ENCODE measurements around the gene KIRREL3.

DNA sequence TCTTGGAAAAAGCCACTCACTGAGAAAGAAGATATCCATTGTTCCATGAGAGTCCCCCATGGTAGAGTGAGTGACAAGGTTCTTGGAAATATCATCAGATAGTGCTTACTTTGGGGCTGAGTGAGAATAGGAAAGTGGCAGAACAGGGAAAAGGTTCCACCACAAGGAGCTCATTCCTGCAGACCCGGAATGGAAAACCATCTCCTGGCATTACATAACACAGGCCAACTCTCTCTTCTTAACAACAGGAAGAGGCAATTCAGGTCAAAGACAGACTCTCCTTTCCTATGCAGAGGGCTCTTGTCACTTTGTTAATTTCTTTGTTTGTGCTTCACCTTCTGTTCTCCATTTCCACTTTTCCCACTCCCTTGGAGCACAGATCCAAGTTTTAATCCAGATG, 259.7 kb downstream of the KIRREL3 start:
- TF ChIP-seq, protein P1, sequence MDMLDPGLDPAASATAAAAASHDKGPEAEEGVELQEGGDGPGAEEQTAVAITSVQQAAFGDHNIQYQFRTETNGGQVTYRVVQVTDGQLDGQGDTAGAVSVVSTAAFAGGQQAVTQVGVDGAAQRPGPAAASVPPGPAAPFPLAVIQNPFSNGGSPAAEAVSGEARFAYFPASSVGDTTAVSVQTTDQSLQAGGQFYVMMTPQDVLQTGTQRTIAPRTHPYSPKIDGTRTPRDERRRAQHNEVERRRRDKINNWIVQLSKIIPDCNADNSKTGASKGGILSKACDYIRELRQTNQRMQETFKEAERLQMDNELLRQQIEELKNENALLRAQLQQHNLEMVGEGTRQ (IDR thresholded peaks at IDR 0.05; ENCODE audit: low read depth, low read length): no peak
- TF ChIP-seq RAD21 (IDR thresholded peaks at IDR 0.05; ENCODE audit: low read length) (no peak), SMC3 (IDR thresholded peaks at IDR 0.05; ENCODE audit: low read depth, low read length) (no peak), POLR2A (IDR thresholded peaks at IDR 0.05; ENCODE audit: low read depth, low read length) (no peak), CEBPB (IDR thresholded peaks at IDR 0.05; ENCODE audit: low read depth, low read length) (no peak), MXI1 (IDR thresholded peaks at IDR 0.05; ENCODE audit: borderline replicate concordance, low read depth, low read length) (no peak), BHLHE40 (IDR thresholded peaks at IDR 0.05; ENCODE audit: low read depth, low read length) (no peak), RFX5 (IDR thresholded peaks at IDR 0.05; ENCODE audit: low read depth, low read length) (no peak), MAZ (IDR thresholded peaks at IDR 0.05; ENCODE audit: borderline replicate concordance, low read depth, low read length) (no peak)
- TF ChIP-seq, protein P2, sequence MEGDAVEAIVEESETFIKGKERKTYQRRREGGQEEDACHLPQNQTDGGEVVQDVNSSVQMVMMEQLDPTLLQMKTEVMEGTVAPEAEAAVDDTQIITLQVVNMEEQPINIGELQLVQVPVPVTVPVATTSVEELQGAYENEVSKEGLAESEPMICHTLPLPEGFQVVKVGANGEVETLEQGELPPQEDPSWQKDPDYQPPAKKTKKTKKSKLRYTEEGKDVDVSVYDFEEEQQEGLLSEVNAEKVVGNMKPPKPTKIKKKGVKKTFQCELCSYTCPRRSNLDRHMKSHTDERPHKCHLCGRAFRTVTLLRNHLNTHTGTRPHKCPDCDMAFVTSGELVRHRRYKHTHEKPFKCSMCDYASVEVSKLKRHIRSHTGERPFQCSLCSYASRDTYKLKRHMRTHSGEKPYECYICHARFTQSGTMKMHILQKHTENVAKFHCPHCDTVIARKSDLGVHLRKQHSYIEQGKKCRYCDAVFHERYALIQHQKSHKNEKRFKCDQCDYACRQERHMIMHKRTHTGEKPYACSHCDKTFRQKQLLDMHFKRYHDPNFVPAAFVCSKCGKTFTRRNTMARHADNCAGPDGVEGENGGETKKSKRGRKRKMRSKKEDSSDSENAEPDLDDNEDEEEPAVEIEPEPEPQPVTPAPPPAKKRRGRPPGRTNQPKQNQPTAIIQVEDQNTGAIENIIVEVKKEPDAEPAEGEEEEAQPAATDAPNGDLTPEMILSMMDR (conservative IDR thresholded peaks at IDR 0.05; ENCODE audit: low read depth, low read length): no peak
- TF ChIP-seq, protein P3, sequence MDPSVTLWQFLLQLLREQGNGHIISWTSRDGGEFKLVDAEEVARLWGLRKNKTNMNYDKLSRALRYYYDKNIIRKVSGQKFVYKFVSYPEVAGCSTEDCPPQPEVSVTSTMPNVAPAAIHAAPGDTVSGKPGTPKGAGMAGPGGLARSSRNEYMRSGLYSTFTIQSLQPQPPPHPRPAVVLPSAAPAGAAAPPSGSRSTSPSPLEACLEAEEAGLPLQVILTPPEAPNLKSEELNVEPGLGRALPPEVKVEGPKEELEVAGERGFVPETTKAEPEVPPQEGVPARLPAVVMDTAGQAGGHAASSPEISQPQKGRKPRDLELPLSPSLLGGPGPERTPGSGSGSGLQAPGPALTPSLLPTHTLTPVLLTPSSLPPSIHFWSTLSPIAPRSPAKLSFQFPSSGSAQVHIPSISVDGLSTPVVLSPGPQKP (IDR thresholded peaks at IDR 0.05; ENCODE audit: borderline replicate concordance, low read depth, low read length): no peak

Data from IMR-90 (cell line).